Measurements from ENCODE around the gene BCKDHA.

The BCKDHA gene

GRCh38 chr19:41442473-41443355 lies 45.1 kb downstream of the BCKDHA start, which contains the start of gene ERICH4:
Gene ERICH4 (plus strand): TSS chr19:41443156. CDS start chr19:41443170, 14 bp downstream.
- H3K36me3 ChIP-seq (ENCODE audit: low read depth) = no peaks in the 10 kb centered on the region; the same call in 1 of the 2 replicates
- no peak for TF ChIP-seq CTCF (IDR thresholded peaks at IDR 0.05; ENCODE audit: poor library complexity, severe bottlenecking)
- H3K9me3 ChIP-seq (ENCODE audit: severe bottlenecking) = no peaks in the 10 kb centered on the region
- H3K4me1 ChIP-seq (ENCODE audit: insufficient read depth, poor library complexity, severe bottlenecking) = peaks cover 7% of the 10 kb centered on the region
- H3K27ac ChIP-seq (ENCODE audit: poor library complexity, severe bottlenecking) = no peak within 1 kb of the TSS
- H3K4me3 ChIP-seq (ENCODE audit: severe bottlenecking) = no peak within 1 kb of the TSS
- no peak for DNase-seq (ENCODE audit: low spot score)
- ATAC-seq (ENCODE audit: low read depth) = no peak
- H3K27me3 ChIP-seq (ENCODE audit: insufficient read depth, poor library complexity, severe bottlenecking) = no peaks in the 10 kb centered on the region

- H3K27me3 ChIP-seq (ENCODE audit: insufficient read depth, poor library complexity, severe bottlenecking) = no peaks in the 10 kb centered on the region
- no peak for TF ChIP-seq CTCF (IDR thresholded peaks at IDR 0.05; ENCODE audit: poor library complexity, severe bottlenecking)
- peaks cover 7% of the 10 kb centered on the region for H3K4me1 ChIP-seq (ENCODE audit: insufficient read depth, poor library complexity, severe bottlenecking)
- DNase-seq (ENCODE audit: low spot score) = no peak
- H3K4me3 ChIP-seq (ENCODE audit: severe bottlenecking) = no peak overlapping the region
- no peaks in the 10 kb centered on the region for H3K36me3 ChIP-seq (ENCODE audit: low read depth)
- no peaks in the 10 kb centered on the region for H3K9me3 ChIP-seq (ENCODE audit: severe bottlenecking)
- no peak overlapping the region for H3K27ac ChIP-seq (ENCODE audit: poor library complexity, severe bottlenecking)
- ATAC-seq (ENCODE audit: low read depth) = no peak
Measured at GRCh38 chr19:41443813-41444455, 46.3 kb downstream of the BCKDHA start.

- H3K9me3 ChIP-seq (ENCODE audit: severe bottlenecking) = no peaks in the 10 kb centered on the region
- no peaks in the 10 kb centered on the region for H3K36me3 ChIP-seq (ENCODE audit: low read depth)
- TF ChIP-seq CTCF (IDR thresholded peaks at IDR 0.05; ENCODE audit: poor library complexity, severe bottlenecking) = no peak
- DNase-seq (ENCODE audit: low spot score) = no peak
- no peak for ATAC-seq (ENCODE audit: low read depth)
- H3K4me3 ChIP-seq (ENCODE audit: severe bottlenecking) = no peak overlapping the region
- peaks cover 7% of the 10 kb centered on the region for H3K4me1 ChIP-seq (ENCODE audit: insufficient read depth, poor library complexity, severe bottlenecking)
- H3K27ac ChIP-seq (ENCODE audit: poor library complexity, severe bottlenecking) = no peak overlapping the region
- no peaks in the 10 kb centered on the region for H3K27me3 ChIP-seq (ENCODE audit: insufficient read depth, poor library complexity, severe bottlenecking)
Measured at GRCh38 chr19:41445575-41445974, 48.0 kb downstream of the BCKDHA start.

GRCh38 chr19:41447732-41448332 lies 50.2 kb downstream of the BCKDHA start:
- ATAC-seq (ENCODE audit: low read depth) = no peak
- H3K4me3 ChIP-seq (ENCODE audit: severe bottlenecking) = no peak overlapping the region
- DNase-seq (ENCODE audit: low spot score) = no peak
- no peak overlapping the region for H3K27ac ChIP-seq (ENCODE audit: poor library complexity, severe bottlenecking)
- no peaks in the 10 kb centered on the region for H3K36me3 ChIP-seq (ENCODE audit: low read depth)
- H3K27me3 ChIP-seq (ENCODE audit: insufficient read depth, poor library complexity, severe bottlenecking) = no peaks in the 10 kb centered on the region
- TF ChIP-seq CTCF (IDR thresholded peaks at IDR 0.05; ENCODE audit: poor library complexity, severe bottlenecking) = no peak
- H3K4me1 ChIP-seq (ENCODE audit: insufficient read depth, poor library complexity, severe bottlenecking) = no peaks in the 10 kb centered on the region
- H3K9me3 ChIP-seq (ENCODE audit: severe bottlenecking) = no peaks in the 10 kb centered on the region
